Brain microvascular endothelial cell (primary cell): Measurements from ENCODE around the gene CCDC54.

Source experiments
- DNase-seq: peaks from one replicate; pipeline ENCODE4 v3.0.0-alpha.2; 2020
- H3K27ac ChIP-seq: fragments of 250-450 bp; sonication (Bioruptor Pico); 2 replicates; pipeline ENCODE4 v1.5.1; 2020; ENCODE audit warnings: mild to moderate bottlenecking, moderate library complexity
- H3K27me3 ChIP-seq: fragments of 250-450 bp; sonication (Bioruptor Pico); replicated peaks from 2 replicates; pipeline ENCODE4 v1.5.1; 2020; ENCODE audit warnings: mild to moderate bottlenecking
- H3K36me3 ChIP-seq: fragments of 250-450 bp; sonication (Bioruptor Pico); replicated peaks from 2 replicates; pipeline ENCODE4 v1.5.1; 2020; ENCODE audit warnings: mild to moderate bottlenecking
- H3K4me3 ChIP-seq: 2 replicates; pipeline ENCODE4 v1.5.1; 2011; ENCODE audit warnings: low read depth, mild to moderate bottlenecking, control low read depth, low read length, moderate library complexity
- in situ Hi-C: cut with HindIII; loops from 2 replicates; pipeline ENCODE4 v1.10.0; 2017; ENCODE audit warnings: low sequenced_read_pairs, low pct_ligation_motif_present
- TF ChIP-seq, protein P1 (sequence below): IDR thresholded peaks from 2 replicates; pipeline ENCODE4 v1.5.1; 2011; ENCODE audit warnings: low read depth, mild to moderate bottlenecking, moderate library complexity, low read length, control low read depth, inconsistent platforms; ENCODE audit errors: missing control alignments

CCDC54 gene

DNA sequence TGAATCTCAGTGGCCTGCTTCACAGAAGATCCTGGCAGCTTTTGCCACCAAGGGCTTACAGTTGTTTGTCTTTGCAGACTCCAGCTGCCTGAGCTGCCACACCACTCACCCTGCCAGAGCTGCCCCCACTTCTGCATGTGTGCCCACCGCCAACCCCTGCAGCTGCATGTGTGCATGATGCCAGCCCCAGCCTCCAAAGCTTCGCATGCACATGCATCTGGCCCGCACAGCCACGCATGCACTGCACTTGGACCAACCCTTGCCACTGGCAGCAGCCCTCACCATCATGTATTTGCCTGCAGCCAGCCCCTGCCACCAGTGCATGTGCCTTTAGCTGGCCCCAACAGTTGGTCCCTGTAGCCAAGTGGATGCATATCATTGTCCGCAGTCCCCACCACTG, 31.3 kb downstream of the CCDC54 start:
- Histone ChIP-seq H3K27ac (no peak overlapping the region), H3K27me3 (no peaks in the 10 kb centered on the region), H3K36me3 (no peaks in the 10 kb centered on the region), H3K4me3 (no peak overlapping the region)
- in situ Hi-C loops: no loop called here
- DNase-seq: no peak
- TF ChIP-seq, protein P1, sequence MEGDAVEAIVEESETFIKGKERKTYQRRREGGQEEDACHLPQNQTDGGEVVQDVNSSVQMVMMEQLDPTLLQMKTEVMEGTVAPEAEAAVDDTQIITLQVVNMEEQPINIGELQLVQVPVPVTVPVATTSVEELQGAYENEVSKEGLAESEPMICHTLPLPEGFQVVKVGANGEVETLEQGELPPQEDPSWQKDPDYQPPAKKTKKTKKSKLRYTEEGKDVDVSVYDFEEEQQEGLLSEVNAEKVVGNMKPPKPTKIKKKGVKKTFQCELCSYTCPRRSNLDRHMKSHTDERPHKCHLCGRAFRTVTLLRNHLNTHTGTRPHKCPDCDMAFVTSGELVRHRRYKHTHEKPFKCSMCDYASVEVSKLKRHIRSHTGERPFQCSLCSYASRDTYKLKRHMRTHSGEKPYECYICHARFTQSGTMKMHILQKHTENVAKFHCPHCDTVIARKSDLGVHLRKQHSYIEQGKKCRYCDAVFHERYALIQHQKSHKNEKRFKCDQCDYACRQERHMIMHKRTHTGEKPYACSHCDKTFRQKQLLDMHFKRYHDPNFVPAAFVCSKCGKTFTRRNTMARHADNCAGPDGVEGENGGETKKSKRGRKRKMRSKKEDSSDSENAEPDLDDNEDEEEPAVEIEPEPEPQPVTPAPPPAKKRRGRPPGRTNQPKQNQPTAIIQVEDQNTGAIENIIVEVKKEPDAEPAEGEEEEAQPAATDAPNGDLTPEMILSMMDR: no peak

DNA sequence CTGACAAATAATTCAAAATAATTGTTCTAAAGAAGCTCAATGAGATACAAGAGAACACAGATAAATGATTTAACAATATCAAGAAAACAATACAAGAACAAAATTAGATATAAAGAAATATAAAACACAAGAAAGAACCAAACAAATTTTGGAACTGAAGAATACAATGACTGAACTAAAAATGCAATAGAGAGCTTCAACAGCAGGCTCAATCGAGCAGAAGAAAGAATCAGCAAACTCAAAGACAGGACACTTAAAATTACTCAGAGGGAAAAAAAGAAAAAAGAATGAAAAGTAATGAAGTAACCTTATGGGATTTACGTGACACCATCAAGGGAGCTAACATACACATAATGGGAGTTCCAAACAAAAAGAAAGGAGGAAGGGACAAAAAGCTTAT, 32.1 kb downstream of the CCDC54 start:
- TF ChIP-seq, protein P1: no peak
- in situ Hi-C loops: no loop called here
- Histone ChIP-seq H3K4me3 (no peak overlapping the region), H3K27me3 (no peaks in the 10 kb centered on the region), H3K27ac (no peak overlapping the region), H3K36me3 (no peaks in the 10 kb centered on the region)
- no peak for DNase-seq

DNA sequence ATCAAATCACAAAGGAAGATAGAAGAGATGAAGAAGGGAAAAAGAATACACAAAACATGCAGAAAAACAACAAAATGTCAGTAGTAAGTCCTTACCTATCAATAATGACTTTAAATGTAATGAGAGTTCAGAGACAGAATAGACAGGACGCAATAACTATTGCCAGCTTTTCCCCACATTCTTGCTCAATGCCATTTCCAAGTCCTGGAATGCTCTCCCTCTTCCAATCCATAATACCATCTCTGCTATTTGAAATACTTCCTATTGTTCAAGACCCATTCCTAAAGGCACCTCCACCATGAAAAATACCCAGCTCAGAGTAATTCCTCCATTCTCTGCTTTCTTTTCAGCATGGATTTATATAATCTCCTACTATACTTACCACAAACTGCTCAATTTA, 33.4 kb downstream of the CCDC54 start:
- no peak overlapping the region for H3K4me3 ChIP-seq
- no peaks in the 10 kb centered on the region for H3K36me3 ChIP-seq
- TF ChIP-seq, protein P1: no peak
- DNase-seq: no peak
- no peaks in the 10 kb centered on the region for H3K27me3 ChIP-seq
- H3K27ac ChIP-seq: no peak overlapping the region
- in situ Hi-C loops: no loop called here

DNA sequence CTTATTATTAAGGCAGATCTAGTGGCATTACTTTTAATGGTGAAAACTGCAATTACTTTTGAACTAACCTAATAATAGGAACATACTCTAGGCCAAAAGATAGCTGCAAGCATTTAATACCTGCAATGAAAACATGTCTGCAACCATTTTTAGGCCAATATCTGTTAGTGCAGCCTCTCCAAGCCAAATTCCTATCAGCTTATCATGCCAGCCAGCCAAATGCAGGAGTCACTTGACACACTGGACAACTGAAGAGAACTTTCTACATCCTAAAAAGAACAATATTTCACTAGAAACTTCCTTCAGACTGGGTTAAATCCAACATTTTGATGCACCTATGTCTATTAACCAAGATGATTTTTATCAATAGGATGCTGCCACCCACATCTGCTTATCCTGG, 33.8 kb downstream of the CCDC54 start:
- DNase-seq: no peak
- in situ Hi-C loops: no loop called here
- no peaks in the 10 kb centered on the region for H3K27me3 ChIP-seq
- TF ChIP-seq, protein P1: no peak
- no peak overlapping the region for H3K27ac ChIP-seq
- no peaks in the 10 kb centered on the region for H3K36me3 ChIP-seq
- H3K4me3 ChIP-seq: no peak overlapping the region

DNA sequence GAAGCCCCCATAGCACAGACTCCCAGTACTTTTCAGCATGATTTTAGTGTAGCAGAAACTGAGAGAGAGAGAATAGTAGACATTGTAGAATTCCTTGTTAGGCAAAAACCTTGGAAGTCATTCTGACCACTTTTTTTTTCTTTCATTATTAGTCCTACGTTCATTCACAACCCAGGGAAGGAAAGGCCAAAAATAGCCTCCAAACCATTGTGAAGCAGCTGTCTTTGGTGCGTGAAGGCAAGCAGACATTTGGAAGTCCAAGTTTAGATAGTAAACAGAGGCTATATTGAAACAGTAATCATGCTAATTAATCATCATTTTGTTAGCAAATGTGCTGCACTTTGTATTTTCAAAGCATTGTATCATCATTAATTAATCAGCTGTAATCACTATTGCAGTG, 34.5 kb downstream of the CCDC54 start:
- TF ChIP-seq, protein P1: no peak
- DNase-seq: no peak
- Histone ChIP-seq H3K27ac (no peak overlapping the region), H3K4me3 (no peak overlapping the region), H3K27me3 (no peaks in the 10 kb centered on the region), H3K36me3 (no peaks in the 10 kb centered on the region)
- in situ Hi-C loops: no loop called here

DNA sequence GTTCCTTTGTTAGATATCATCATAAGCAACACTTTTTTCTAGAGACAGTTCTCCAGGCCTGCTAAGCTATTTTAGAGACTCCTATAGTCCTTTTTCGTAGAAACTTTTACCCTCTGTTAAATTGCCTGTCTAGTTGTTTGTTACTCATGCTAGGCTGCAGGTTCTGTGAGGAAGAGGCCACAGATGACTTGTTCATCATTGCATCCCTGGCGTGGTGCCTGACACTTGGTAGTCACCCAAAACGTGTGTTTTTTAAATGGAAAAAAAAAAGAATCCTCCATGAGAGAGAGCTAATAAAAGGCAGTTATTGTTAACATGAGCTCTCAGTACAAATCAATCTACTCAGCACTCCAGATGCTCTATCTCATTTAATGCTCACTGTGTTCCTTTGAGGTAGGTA, 35.1 kb downstream of the CCDC54 start:
- TF ChIP-seq, protein P1: no peak
- H3K4me3 ChIP-seq: no peak overlapping the region

More for the DNA sequence above, 35.1 kb downstream of the CCDC54 start:
- Histone ChIP-seq H3K27ac (no peak overlapping the region), H3K27me3 (no peaks in the 10 kb centered on the region), H3K36me3 (no peaks in the 10 kb centered on the region)
- in situ Hi-C loops: no loop called here
- no peak for DNase-seq
